ENCODE data around the gene MAP2K2.

DNA sequence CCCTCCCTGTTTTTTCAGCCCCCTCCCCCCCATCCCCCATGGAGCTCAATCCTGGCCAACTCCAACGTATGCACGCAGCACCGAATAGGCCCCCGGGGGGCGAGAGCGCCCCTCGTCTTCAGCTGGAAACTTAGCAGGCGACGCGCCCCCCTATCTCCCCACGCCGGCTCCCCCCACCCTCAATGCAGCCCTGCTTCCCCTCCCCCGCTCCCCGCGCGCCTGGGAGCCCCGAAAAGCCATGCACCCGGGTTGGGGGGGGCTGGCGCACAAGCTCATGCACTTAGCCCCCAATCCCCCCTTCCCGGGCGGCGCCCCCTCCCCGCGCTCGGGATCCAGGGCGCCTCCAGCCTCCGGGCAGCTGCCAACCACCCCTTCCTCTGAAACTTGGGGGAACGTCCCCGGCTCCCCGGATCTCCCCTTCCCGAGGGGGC lies 57.7 kb downstream of the MAP2K2 start:
- TF ChIP-seq, protein P1, sequence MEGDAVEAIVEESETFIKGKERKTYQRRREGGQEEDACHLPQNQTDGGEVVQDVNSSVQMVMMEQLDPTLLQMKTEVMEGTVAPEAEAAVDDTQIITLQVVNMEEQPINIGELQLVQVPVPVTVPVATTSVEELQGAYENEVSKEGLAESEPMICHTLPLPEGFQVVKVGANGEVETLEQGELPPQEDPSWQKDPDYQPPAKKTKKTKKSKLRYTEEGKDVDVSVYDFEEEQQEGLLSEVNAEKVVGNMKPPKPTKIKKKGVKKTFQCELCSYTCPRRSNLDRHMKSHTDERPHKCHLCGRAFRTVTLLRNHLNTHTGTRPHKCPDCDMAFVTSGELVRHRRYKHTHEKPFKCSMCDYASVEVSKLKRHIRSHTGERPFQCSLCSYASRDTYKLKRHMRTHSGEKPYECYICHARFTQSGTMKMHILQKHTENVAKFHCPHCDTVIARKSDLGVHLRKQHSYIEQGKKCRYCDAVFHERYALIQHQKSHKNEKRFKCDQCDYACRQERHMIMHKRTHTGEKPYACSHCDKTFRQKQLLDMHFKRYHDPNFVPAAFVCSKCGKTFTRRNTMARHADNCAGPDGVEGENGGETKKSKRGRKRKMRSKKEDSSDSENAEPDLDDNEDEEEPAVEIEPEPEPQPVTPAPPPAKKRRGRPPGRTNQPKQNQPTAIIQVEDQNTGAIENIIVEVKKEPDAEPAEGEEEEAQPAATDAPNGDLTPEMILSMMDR (IDR thresholded peaks at IDR 0.05; ENCODE audit: low read depth, low read length) = no peak
- no peak for TF ChIP-seq POLR2A (IDR thresholded peaks at IDR 0.05; ENCODE audit: extremely low read depth, insufficient read length)
- TF ChIP-seq, protein P2, sequence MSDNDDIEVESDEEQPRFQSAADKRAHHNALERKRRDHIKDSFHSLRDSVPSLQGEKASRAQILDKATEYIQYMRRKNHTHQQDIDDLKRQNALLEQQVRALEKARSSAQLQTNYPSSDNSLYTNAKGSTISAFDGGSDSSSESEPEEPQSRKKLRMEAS (IDR thresholded peaks at IDR 0.05; ENCODE audit: low read depth, low read length) = no peak

All from NB4 (cell line).